IMR-90 (cell line): ENCODE measurements around the gene DTNA. TPM values are rescaled to one million over a fixed set of nuclear protein-coding genes. Genes with fewer than 3 reads are reported as not detected.

ENCODE experiments used
- BHLHE40 ChIP-seq: fragments of 150-350 bp; IDR thresholded peaks from 2 replicates; pipeline ENCODE4 v1.6.1; 2016; ENCODE audit warnings: mild to moderate bottlenecking, low read depth, low read length
- ELK1 ChIP-seq: fragments of 150-350 bp; IDR thresholded peaks from 2 replicates; pipeline ENCODE4 v1.6.1; 2016; ENCODE audit warnings: low read depth, mild to moderate bottlenecking, low read length, moderate library complexity, borderline replicate concordance
- FOS ChIP-seq: fragments of 150-350 bp; IDR thresholded peaks from 2 replicates; pipeline ENCODE4 v1.6.1; 2016; ENCODE audit warnings: low read depth, low read length
- MXI1 ChIP-seq: IDR thresholded peaks from 2 replicates; pipeline ENCODE4 v1.6.1; 2012; ENCODE audit warnings: low read depth, mild to moderate bottlenecking, low read length, moderate library complexity, borderline replicate concordance
- RCOR1 ChIP-seq: IDR thresholded peaks from 2 replicates; pipeline ENCODE4 v1.6.1; 2012; ENCODE audit warnings: mild to moderate bottlenecking, low read length, improper control_type of control experiment; ENCODE audit not compliant: insufficient replicate concordance
- polyA plus RNA-seq, 3 experiments: library from polyadenylated mRNA; depleted of rRNA; stranded (reverse); fragments of >200 nt; gene quantifications; 2 replicates each; pipeline ENCODE4 v1.2.3, GENCODE V29; 2012; ENCODE audit warnings: low replicate concordance in 1 of 3
- total RNA-seq: library from RNA; depleted of rRNA; stranded (reverse); fragments of >200 nt; gene quantifications from 2 replicates; pipeline ENCODE4 v1.2.3, GENCODE V29; 2012

DTNA gene
- total and polyA plus RNA-seq, 2 of the 4 experiments (the other 2 are of a cell fraction): 9.5 to 10.8 TPM

- TF ChIP-seq BHLHE40 (no peak), FOS (no peak), RCOR1 (no peak), ELK1 (no peak), MXI1 (no peak)
These were observed 97.2 kb downstream of the DTNA start (continued) for GRCh38 chr18:34807106-34807796.
